Measurements from ENCODE around the gene ISL2. TPM values are rescaled to one million over a fixed set of nuclear protein-coding genes. Genes with fewer than 3 reads are reported as not detected.

Gene ISL2
- total RNA-seq, 1 donor from 2014 or later, result 0.26 TPM

DNA sequence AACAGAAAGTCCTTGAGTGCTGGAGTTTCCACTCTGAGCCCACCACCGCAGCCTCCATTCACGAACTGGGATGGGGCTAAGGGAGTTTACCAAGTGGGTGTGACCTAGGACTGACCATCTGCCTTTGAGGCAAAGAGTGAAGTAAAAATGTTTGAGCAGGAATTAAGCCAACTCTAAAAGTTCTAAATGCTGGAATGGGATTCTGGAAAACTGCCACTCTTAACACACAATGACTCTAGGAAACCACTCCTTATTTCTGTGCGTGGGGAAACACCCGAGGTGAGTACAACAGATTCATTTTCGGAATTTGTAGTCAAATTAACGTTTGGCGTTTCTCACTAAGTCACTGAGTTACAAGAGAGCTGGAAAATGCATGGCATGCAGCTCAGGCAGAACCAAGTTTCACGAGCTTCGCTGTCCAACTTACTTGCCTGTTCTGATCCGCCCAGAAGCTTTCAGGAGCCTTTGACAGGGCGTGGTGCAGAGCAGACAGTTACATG, 31.6 kb downstream of the ISL2 start:
- DNase-seq (ENCODE audit: low read depth), result peak; percentile 29
- H3K36me3 ChIP-seq (ENCODE audit: control insufficient read depth, insufficient read depth, low read length), result no peaks in the 10 kb centered on the region
- no peak overlapping the region for H3K4me3 ChIP-seq (ENCODE audit: low read depth, low read length)
- no peaks in the 10 kb centered on the region for H3K27me3 ChIP-seq (ENCODE audit: control insufficient read depth, insufficient read depth, low read length)
- TF ChIP-seq, protein P1, sequence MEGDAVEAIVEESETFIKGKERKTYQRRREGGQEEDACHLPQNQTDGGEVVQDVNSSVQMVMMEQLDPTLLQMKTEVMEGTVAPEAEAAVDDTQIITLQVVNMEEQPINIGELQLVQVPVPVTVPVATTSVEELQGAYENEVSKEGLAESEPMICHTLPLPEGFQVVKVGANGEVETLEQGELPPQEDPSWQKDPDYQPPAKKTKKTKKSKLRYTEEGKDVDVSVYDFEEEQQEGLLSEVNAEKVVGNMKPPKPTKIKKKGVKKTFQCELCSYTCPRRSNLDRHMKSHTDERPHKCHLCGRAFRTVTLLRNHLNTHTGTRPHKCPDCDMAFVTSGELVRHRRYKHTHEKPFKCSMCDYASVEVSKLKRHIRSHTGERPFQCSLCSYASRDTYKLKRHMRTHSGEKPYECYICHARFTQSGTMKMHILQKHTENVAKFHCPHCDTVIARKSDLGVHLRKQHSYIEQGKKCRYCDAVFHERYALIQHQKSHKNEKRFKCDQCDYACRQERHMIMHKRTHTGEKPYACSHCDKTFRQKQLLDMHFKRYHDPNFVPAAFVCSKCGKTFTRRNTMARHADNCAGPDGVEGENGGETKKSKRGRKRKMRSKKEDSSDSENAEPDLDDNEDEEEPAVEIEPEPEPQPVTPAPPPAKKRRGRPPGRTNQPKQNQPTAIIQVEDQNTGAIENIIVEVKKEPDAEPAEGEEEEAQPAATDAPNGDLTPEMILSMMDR (IDR thresholded peaks at IDR 0.05; ENCODE audit: insufficient read depth, low read length, severe bottlenecking), result no peak
- no peak for FAIRE-seq

DNA sequence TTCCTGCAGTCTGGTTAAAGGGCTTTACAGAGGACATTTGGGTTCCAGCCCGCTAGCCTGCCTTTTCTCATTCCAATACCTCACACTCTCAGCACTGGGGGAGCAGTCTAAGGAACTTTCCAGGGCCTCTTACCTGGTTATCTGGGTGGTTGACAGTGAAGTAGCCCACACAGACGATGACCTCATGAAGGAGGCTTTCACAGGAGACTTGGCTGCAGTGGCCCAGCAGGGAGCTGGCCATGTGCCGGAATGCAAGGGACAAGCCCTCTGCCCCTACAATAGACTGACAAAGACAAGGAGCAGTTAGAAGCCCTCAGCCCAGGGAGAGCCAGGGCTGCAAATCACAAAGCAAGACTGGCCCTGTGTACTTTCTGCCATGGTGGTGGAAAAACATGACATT, 39.5 kb downstream of the ISL2 start:
- FAIRE-seq (no peak), DNase-seq (ENCODE audit: low read depth) (no peak)
- no peak overlapping the region for H3K4me3 ChIP-seq (ENCODE audit: low read depth, low read length)
- no peaks in the 10 kb centered on the region for H3K27me3 ChIP-seq (ENCODE audit: control insufficient read depth, insufficient read depth, low read length)
- TF ChIP-seq, protein P1 (IDR thresholded peaks at IDR 0.05; ENCODE audit: insufficient read depth, low read length, severe bottlenecking), result no peak
- H3K36me3 ChIP-seq (ENCODE audit: control insufficient read depth, insufficient read depth, low read length), result peaks cover 2% of the 10 kb centered on the region

DNA sequence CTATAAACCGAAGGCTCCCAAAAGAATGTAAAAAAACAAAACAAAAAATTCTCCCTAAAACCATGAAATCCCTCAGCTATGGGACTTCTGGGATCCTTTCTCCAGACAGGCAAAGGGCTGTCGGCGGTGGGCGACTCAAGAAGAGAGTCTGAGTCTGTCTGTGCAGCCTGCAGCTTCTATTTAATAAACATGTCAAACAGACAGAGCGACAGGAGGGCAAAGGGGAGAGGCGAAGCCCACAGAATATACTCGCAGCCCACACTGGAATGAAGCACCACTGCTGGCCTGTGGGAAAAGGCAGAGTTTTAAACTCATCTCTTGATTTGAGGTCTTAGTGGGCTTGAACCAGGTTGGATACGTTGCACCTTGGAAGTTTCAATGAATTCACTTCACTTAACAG, 40.2 kb downstream of the ISL2 start:
- H3K4me3 ChIP-seq (ENCODE audit: low read depth, low read length), result no peak overlapping the region
- TF ChIP-seq, protein P1 (IDR thresholded peaks at IDR 0.05; ENCODE audit: insufficient read depth, low read length, severe bottlenecking), result no peak
- no peak for DNase-seq (ENCODE audit: low read depth)
- FAIRE-seq, result no peak
- H3K36me3 ChIP-seq (ENCODE audit: control insufficient read depth, insufficient read depth, low read length), result peaks cover 2% of the 10 kb centered on the region
- H3K27me3 ChIP-seq (ENCODE audit: control insufficient read depth, insufficient read depth, low read length), result no peaks in the 10 kb centered on the region

DNA sequence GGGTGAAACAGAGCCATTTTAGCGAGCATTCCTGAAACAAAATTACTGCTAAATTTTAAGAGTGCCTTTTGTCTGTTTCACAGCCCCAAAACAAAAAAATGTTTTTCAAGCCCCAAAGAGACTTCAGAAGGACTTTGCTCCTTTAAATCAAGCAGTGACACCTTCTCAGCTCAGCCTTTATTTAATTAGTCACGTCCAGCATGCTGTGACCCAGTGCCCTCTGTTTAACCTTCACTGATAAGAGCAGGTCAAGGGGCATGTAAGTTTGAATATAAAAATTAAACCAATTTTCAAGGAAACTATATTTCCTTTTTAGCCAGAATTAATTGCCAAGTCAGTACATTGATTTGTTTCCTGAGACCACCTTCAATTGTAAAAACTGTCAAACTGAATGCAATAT, 40.6 kb downstream of the ISL2 start:
- FAIRE-seq, result no peak
- Histone ChIP-seq H3K36me3 (ENCODE audit: control insufficient read depth, insufficient read depth, low read length) (peaks cover 2% of the 10 kb centered on the region), H3K27me3 (ENCODE audit: control insufficient read depth, insufficient read depth, low read length) (no peaks in the 10 kb centered on the region), H3K4me3 (ENCODE audit: low read depth, low read length) (no peak overlapping the region)
- TF ChIP-seq, protein P1 (IDR thresholded peaks at IDR 0.05; ENCODE audit: insufficient read depth, low read length, severe bottlenecking), result no peak
- no peak for DNase-seq (ENCODE audit: low read depth)

DNA sequence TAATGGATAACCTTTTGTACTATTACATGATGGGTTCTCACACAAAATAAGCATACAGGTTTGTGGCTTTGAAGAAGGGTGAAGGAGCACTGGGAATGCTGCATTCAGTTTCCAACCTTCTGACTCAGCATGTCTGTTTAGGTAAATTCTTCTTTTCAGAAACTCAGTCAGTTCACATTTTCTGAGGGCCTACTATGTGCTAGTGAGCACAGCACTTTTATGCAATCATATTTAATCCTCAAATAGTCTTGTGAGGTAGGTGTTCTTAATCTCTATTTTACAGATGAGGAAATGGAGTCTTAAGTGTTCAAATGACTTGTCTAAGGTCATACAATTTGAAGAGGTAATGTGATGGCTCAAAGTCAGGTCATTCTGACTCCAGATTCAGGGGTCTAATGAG, 41.2 kb downstream of the ISL2 start:
- DNase-seq (ENCODE audit: low read depth) (no peak), FAIRE-seq (no peak)
- Histone ChIP-seq H3K27me3 (ENCODE audit: control insufficient read depth, insufficient read depth, low read length) (no peaks in the 10 kb centered on the region), H3K36me3 (ENCODE audit: control insufficient read depth, insufficient read depth, low read length) (peaks cover 2% of the 10 kb centered on the region), H3K4me3 (ENCODE audit: low read depth, low read length) (no peak overlapping the region)
- TF ChIP-seq, protein P1 (IDR thresholded peaks at IDR 0.05; ENCODE audit: insufficient read depth, low read length, severe bottlenecking), result no peak

DNA sequence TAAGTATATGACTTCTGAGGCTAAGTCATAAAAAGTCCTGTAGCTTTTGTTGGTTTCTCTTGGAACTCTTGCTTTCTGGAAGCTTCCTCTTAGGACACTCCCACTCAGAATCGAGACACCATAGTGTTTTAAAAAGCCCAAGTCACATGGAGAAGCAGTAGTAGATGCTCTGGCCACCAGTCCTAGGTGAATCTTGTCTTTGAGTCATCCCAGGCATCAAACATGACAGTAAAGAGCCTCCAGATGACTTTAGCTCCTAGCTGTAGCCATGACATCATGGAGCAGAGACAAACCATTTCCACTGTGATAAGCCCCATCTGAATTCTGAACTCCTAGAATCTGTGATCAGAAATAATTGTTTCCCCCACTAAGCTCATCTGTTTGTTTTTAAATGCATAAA, 42.1 kb downstream of the ISL2 start:
- FAIRE-seq, result no peak
- TF ChIP-seq, protein P1 (IDR thresholded peaks at IDR 0.05; ENCODE audit: insufficient read depth, low read length, severe bottlenecking), result no peak

More for the DNA sequence above, 42.1 kb downstream of the ISL2 start:
- H3K4me3 ChIP-seq (ENCODE audit: low read depth, low read length), result no peak overlapping the region
- no peak for DNase-seq (ENCODE audit: low read depth)
- no peaks in the 10 kb centered on the region for H3K27me3 ChIP-seq (ENCODE audit: control insufficient read depth, insufficient read depth, low read length)
- H3K36me3 ChIP-seq (ENCODE audit: control insufficient read depth, insufficient read depth, low read length), result peaks cover 2% of the 10 kb centered on the region
